HG03025 (cell line): ENCODE data around the gene SLC2A8.

Experiments
- ATAC-seq: cut with Tn5 transposase; IDR thresholded peaks from one replicate; pipeline ENCODE4 v1.9.1; 2021; ENCODE audit warnings: mild to moderate bottlenecking, moderate library complexity; ENCODE audit not compliant: unreplicated experiment, low FRiP score

The SLC2A8 gene

DNA sequence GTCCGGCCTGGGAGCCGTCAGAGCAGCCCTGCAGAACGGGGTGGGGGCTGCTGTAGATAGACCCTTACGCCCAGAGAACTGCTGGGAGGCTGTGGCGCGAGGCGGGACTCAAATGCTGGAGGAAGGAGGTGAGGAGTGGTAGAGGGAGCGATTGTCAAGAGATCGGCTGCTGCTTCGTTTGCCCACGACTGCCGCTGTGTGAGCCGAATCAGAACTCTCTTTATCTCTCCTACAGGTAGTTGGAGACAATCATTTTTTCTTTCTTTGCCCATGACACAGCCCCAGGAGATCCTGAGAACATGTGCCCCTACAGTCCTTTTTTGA is 27.7 kb downstream of the SLC2A8 start:
- ATAC-seq, result no peak

- no peak for ATAC-seq
Observed at GRCh38 chr9:127426756-127427155, 29.8 kb downstream of the SLC2A8 start.

GRCh38 chr9:127428348-127428747 is 31.4 kb downstream of the SLC2A8 start:
- ATAC-seq, result no peak

- no peak for ATAC-seq
Observed at GRCh38 chr9:127430415-127430814, 33.4 kb downstream of the SLC2A8 start.

GRCh38 chr9:127437497-127438264 is 40.7 kb downstream of the SLC2A8 start:
- no peak for ATAC-seq

DNA sequence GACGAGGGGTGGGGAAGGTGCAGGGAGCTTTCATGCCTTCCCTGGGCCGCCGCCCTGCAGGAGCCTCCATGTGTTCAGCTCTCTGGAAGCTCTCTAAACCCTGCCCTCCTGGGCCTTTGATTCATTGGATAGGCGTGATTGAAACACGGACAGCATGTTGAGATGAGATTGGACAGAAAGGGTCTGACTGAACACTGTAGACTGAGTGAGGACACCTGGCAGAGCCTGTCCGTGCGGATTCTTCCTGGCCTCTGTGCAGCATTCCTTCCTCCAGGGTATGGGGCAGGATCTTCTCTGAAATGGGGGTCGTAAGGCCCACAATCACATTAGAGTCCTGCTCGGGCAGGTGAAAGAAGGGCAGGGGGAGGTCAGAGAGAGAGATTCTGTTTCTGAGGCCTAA is 41.4 kb downstream of the SLC2A8 start:
- no peak for ATAC-seq

GRCh38 chr9:127444283-127444920 is 47.4 kb downstream of the SLC2A8 start:
- no peak for ATAC-seq

GRCh38 chr9:127444921-127445850 is 48.2 kb downstream of the SLC2A8 start:
- ATAC-seq, result no peak

GRCh38 chr9:127445851-127446712 is 49.1 kb downstream of the SLC2A8 start:
- no peak for ATAC-seq

GRCh38 chr9:127446713-127447415 is 49.9 kb downstream of the SLC2A8 start:
- no peak for ATAC-seq

GRCh38 chr9:127447416-127448111 is 50.6 kb downstream of the SLC2A8 start:
- ATAC-seq, result no peak

DNA sequence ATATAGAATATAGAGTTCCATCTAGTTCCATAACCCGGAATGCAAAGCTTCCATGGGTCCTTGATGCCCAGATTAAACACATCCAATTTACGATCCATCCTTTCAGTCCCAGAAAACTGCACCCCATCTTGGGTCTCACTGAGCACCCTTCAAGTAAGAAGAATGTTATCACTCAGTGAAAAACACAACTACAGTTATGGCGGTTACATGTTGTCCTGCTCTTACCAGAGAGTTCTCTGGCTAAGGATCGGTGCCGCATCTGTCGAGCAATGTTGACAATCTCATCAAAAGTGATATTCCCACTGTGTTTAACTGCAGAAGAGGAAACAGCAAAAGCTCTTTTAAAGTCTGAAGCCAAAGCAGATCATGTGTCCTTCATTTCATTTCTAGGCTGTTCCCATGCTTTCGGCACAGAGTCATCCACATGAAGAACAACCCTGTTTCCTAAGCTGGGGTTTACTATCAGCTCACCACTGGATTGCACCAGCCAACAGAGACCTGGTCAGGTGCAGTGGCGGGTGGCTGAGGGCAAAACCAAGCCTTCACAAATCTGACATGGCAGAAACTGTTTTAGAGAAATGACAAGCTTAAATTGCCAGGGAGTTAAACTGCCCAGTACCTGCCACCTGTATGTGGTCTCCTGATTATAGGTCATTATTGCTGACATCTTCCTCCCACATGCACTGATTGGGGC is 51.3 kb downstream of the SLC2A8 start:
- no peak for ATAC-seq

- ATAC-seq, result no peak
Observed at GRCh38 chr9:127449332-127449966, 52.5 kb downstream of the SLC2A8 start.

- ATAC-seq, result no peak
Observed at GRCh38 chr9:127450243-127450760, 53.3 kb downstream of the SLC2A8 start.

DNA sequence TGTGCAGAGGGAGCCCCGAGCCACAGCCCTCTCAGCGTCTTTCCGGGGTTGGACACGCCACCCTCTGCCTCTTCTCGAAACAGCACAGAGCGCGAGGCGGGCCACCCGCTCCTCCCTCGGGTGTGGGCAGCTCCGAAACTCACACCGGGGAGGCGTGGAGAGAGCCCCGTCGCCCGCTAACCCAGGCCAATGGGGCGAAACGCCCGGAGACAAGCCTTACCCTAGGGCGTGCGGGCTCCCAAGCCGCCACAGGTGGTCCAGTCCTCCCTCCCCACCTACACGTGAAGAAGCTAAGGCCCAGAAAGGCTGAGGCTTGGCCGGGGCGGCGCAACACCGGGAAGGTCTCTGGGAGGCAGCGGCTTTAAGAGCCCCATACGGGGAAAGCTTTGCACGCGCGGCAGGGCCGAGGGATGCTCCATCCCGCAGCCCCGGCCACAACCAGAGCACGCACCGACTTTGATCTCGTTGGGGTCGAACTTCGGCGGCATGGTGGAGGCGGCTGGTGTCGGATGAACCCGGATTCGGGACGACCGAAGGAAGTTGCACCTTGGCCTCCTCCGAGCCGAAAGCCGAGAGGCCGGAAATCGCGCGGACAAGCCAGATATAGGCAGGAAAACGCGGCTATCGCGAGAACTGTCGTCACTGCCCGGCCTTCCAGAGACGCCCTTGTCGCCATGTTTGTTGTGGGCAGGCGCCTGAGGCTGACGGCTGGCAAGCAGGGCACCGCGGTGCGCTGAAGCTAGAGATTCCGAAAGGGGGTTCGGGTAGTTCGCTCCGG is 54.0 kb downstream of the SLC2A8 start, which contains the start of the genes LRSAM1 and RPL12:
Gene LRSAM1, plus strand, starts transcription at position 681 of the 778 bp plus-strand sequence. CDS start 3,018 bp downstream, outside the sequence.
Gene RPL12, minus strand, starts transcription at position 577 of the 778 bp plus-strand sequence. Its CDS starts 89 bp downstream, at position 488.
- peak; percentile 61 for ATAC-seq

GRCh38 chr9:127451608-127451857 is 54.6 kb downstream of the SLC2A8 start:
- peak; percentile 12 for ATAC-seq
